Activated CD4-positive, alpha-beta T cell treated with anti-CD3 and anti-CD28 coated beads, Interleukin-2, Interleukin-4, amounts not matched to agents 100 ng/mL and 50 ng/mL, durations not matched to agents 16 hours and 8 hours (primary cell): ENCODE data around the gene TUBB2A.
A peak's percentile ranks its signal among the peaks of the same experiment; 100 is the strongest.

Source experiments
- DNase-seq: peaks from one replicate; pipeline ENCODE4 v3.0.0-alpha.2; 2020; ENCODE audit warnings: low spot score

Gene TUBB2A

GRCh38 chr6:3118353-3119039 lies 38.8 kb downstream of the TUBB2A start, which contains the start of gene BPHL:
BPHL (plus strand) TSS chr6:3118711; CDS start chr6:3118741, 30 bp downstream.
- peak; percentile 100 for DNase-seq

GRCh38 chr6:3117912-3118352 lies 39.4 kb downstream of the TUBB2A start:
- DNase-seq, result no peak

- DNase-seq, result no peak
Observed at GRCh38 chr6:3114377-3114776, 43.0 kb downstream of the TUBB2A start.

- no peak for DNase-seq
Observed at GRCh38 chr6:3109761-3110160, 47.6 kb downstream of the TUBB2A start.

GRCh38 chr6:3108746-3109414 lies 48.5 kb downstream of the TUBB2A start:
- DNase-seq, result no peak
